Esophagus squamous epithelium (tissue), 4 donors: Measurements from ENCODE around the gene BCHE.

Source experiments
- CTCF ChIP-seq, 6 experiments: fragments of 450-650 bp in 4 of 6; fragments of 200-600 bp in 2 of 6; sonication (generic) in 2 of 6; IDR thresholded peaks; one replicate each; pipeline ENCODE4 v1.5.1; 2016 to 2019; ENCODE audit warnings: antibody characterized with exemption in 6 of 6, mild to moderate bottlenecking in 4 of 6, moderate library complexity in 4 of 6
- POLR2A ChIP-seq, 4 donors: fragments of 450-650 bp; IDR thresholded peaks; one replicate each; pipeline ENCODE4 v1.6.1; 2017; ENCODE audit warnings: antibody characterized with exemption in 4 of 4, mild to moderate bottlenecking in 4 of 4, moderate library complexity in 3 of 4

- TF ChIP-seq CTCF (IDR thresholded peaks at IDR 0.05) (no peak), POLR2A (IDR thresholded peaks at IDR 0.05) (no peak)
Measured at GRCh38 chr3:165759041-165759440, 78.2 kb downstream of the BCHE start.
